DMS153 (cell line): ENCODE results near the gene KCTD4.

ENCODE experiments used
- DNase-seq: peaks from one replicate; lab custom pipeline; 2025; lab: John Stamatoyannopoulos, UW

The KCTD4 gene

GRCh38 chr13:45174478-45174877, 26.4 kb downstream of the KCTD4 start:
- DNase-seq, result no peak

GRCh38 chr13:45168555-45168930, 32.3 kb downstream of the KCTD4 start:
- no peak for DNase-seq

- DNase-seq, result no peak
These were observed 33.0 kb downstream of the KCTD4 start for GRCh38 chr13:45167611-45168554.

GRCh38 chr13:45166858-45167257, 34.0 kb downstream of the KCTD4 start:
- DNase-seq, result no peak

GRCh38 chr13:45162821-45163220, 38.0 kb downstream of the KCTD4 start:
- no peak for DNase-seq

- DNase-seq, result no peak
These were observed 38.7 kb downstream of the KCTD4 start for GRCh38 chr13:45162194-45162593.

GRCh38 chr13:45156565-45157361, 44.1 kb downstream of the KCTD4 start:
- DNase-seq, result no peak

- no peak for DNase-seq
These were observed 50.9 kb downstream of the KCTD4 start for GRCh38 chr13:45149964-45150363.

- DNase-seq, result no peak
These were observed 57.5 kb downstream of the KCTD4 start for GRCh38 chr13:45143346-45143751.
